Skeletal muscle satellite cell (primary cell): Measurements from ENCODE around the gene CCR5.

ENCODE experiments used
- H3K27me3 ChIP-seq: 2 replicates; pipeline ENCODE4 v1.7.0; 2013; ENCODE audit warnings: low read length; ENCODE audit not compliant: control insufficient read depth, insufficient read depth
- H3K36me3 ChIP-seq: 2 replicates; pipeline ENCODE4 v1.7.0; 2013; ENCODE audit warnings: mild to moderate bottlenecking, control low read depth, low read length; ENCODE audit not compliant: insufficient read depth
- H3K4me1 ChIP-seq: 2 replicates; pipeline ENCODE4 v1.7.0; 2013; ENCODE audit warnings: low read length; ENCODE audit not compliant: control insufficient read depth, insufficient read depth
- H3K4me2 ChIP-seq: 2 replicates; pipeline ENCODE4 v1.7.0; 2013; ENCODE audit warnings: mild to moderate bottlenecking, low read length
- H3K4me3 ChIP-seq: 2 replicates; pipeline ENCODE4 v1.7.0; 2013; ENCODE audit warnings: low read length
- H3K9ac ChIP-seq: 2 replicates; pipeline ENCODE4 v1.7.0; 2013; ENCODE audit warnings: mild to moderate bottlenecking, low read depth, low read length, moderate library complexity
- H3K9me3 ChIP-seq: replicated peaks from 2 replicates; pipeline ENCODE4 v1.7.0; 2013; ENCODE audit warnings: mild to moderate bottlenecking, control low read depth, low read length

CCR5 gene

GRCh38 chr3:46360907-46361306 is 9.8 kb upstream of the CCR5 start:
- no peak overlapping the region for H3K9ac ChIP-seq
- no peak overlapping the region for H3K4me3 ChIP-seq
- H3K4me1 ChIP-seq, result peaks cover 5% of the 10 kb centered on the region
- H3K36me3 ChIP-seq, result no peaks in the 10 kb centered on the region
- no peaks in the 10 kb centered on the region for H3K9me3 ChIP-seq
- peaks cover 41% of the 10 kb centered on the region for H3K27me3 ChIP-seq
- no peak overlapping the region for H3K4me2 ChIP-seq

- no peak overlapping the region for H3K9ac ChIP-seq
- no peak overlapping the region for H3K4me2 ChIP-seq
- H3K27me3 ChIP-seq, result peaks cover 40% of the 10 kb centered on the region
- H3K9me3 ChIP-seq, result no peaks in the 10 kb centered on the region
- H3K4me3 ChIP-seq, result no peak overlapping the region
- H3K4me1 ChIP-seq, result peaks cover 5% of the 10 kb centered on the region
- H3K36me3 ChIP-seq, result no peaks in the 10 kb centered on the region
Observed at GRCh38 chr3:46361408-46362283, 9.1 kb upstream of the CCR5 start.

GRCh38 chr3:46365041-46365440 is 5.7 kb upstream of the CCR5 start:
- Histone ChIP-seq H3K9ac (no peak overlapping the region), H3K9me3 (no peaks in the 10 kb centered on the region), H3K4me3 (no peak overlapping the region), H3K4me2 (no peak overlapping the region), H3K4me1 (peaks cover 5% of the 10 kb centered on the region), H3K27me3 (peaks cover 49% of the 10 kb centered on the region), H3K36me3 (no peaks in the 10 kb centered on the region)

- Histone ChIP-seq H3K27me3 (peaks cover 55% of the 10 kb centered on the region), H3K9ac (no peak overlapping the region), H3K4me2 (no peak overlapping the region), H3K4me1 (peaks cover 5% of the 10 kb centered on the region), H3K36me3 (no peaks in the 10 kb centered on the region), H3K9me3 (no peaks in the 10 kb centered on the region), H3K4me3 (no peak overlapping the region)
Observed at GRCh38 chr3:46365737-46366524, 4.8 kb upstream of the CCR5 start.

- no peaks in the 10 kb centered on the region for H3K36me3 ChIP-seq
- no peak overlapping the region for H3K4me3 ChIP-seq
Observed at GRCh38 chr3:46367811-46368210, 2.9 kb upstream of the CCR5 start.

GRCh38 chr3:46368569-46368968 is 2.2 kb upstream of the CCR5 start:
- no peaks in the 10 kb centered on the region for H3K4me1 ChIP-seq
- peaks cover 70% of the 10 kb centered on the region for H3K27me3 ChIP-seq
- H3K4me3 ChIP-seq, result no peak overlapping the region
- H3K36me3 ChIP-seq, result no peaks in the 10 kb centered on the region
- no peaks in the 10 kb centered on the region for H3K9me3 ChIP-seq
- no peak overlapping the region for H3K9ac ChIP-seq
- no peak overlapping the region for H3K4me2 ChIP-seq

More at GRCh38 chr3:46367811-46368210, 2.9 kb upstream of the CCR5 start:
- Histone ChIP-seq H3K9ac (no peak overlapping the region), H3K4me1 (no peaks in the 10 kb centered on the region), H3K9me3 (no peaks in the 10 kb centered on the region), H3K27me3 (peaks cover 63% of the 10 kb centered on the region), H3K4me2 (no peak overlapping the region)

- H3K4me3 ChIP-seq, result no peak overlapping the region
- H3K4me1 ChIP-seq, result no peaks in the 10 kb centered on the region
- H3K36me3 ChIP-seq, result no peaks in the 10 kb centered on the region
- H3K4me2 ChIP-seq, result no peak overlapping the region
- H3K9me3 ChIP-seq, result no peaks in the 10 kb centered on the region
- peaks cover 70% of the 10 kb centered on the region for H3K27me3 ChIP-seq
- no peak overlapping the region for H3K9ac ChIP-seq
Observed at GRCh38 chr3:46369151-46369550, 1.6 kb upstream of the CCR5 start.

GRCh38 chr3:46369675-46370132 is 1.0 kb upstream of the CCR5 start:
- Histone ChIP-seq H3K9ac (no peak overlapping the region), H3K4me1 (no peaks in the 10 kb centered on the region), H3K4me3 (no peak overlapping the region)

GRCh38 chr3:46371519-46372340 is 984 bp downstream of the CCR5 start:
- peaks cover 80% of the 10 kb centered on the region for H3K27me3 ChIP-seq
- H3K4me2 ChIP-seq, result no peak overlapping the region
- no peak overlapping the region for H3K4me3 ChIP-seq
- no peaks in the 10 kb centered on the region for H3K9me3 ChIP-seq
- no peaks in the 10 kb centered on the region for H3K4me1 ChIP-seq
- no peaks in the 10 kb centered on the region for H3K36me3 ChIP-seq
- no peak overlapping the region for H3K9ac ChIP-seq

More at GRCh38 chr3:46369675-46370132, 1.0 kb upstream of the CCR5 start:
- Histone ChIP-seq H3K36me3 (no peaks in the 10 kb centered on the region), H3K4me2 (no peak overlapping the region), H3K27me3 (peaks cover 74% of the 10 kb centered on the region), H3K9me3 (no peaks in the 10 kb centered on the region)

GRCh38 chr3:46372492-46373359 is 2.0 kb downstream of the CCR5 start:
- H3K4me3 ChIP-seq, result no peak overlapping the region
- no peaks in the 10 kb centered on the region for H3K9me3 ChIP-seq
- no peaks in the 10 kb centered on the region for H3K4me1 ChIP-seq
- peaks cover 78% of the 10 kb centered on the region for H3K27me3 ChIP-seq
- no peak overlapping the region for H3K9ac ChIP-seq
- no peaks in the 10 kb centered on the region for H3K36me3 ChIP-seq
- no peak overlapping the region for H3K4me2 ChIP-seq
